ENCODE results near the gene MCCC2. TPM values are rescaled to one million over a fixed set of nuclear protein-coding genes. Genes with fewer than 3 reads are reported as not detected.

Gene MCCC2
- total and polyA plus RNA-seq, 2 of the 8 experiments (the other 6 are each of a cell fraction or from before 2014, with no cell fraction given), result 71.7 to 86.6 TPM

DNA sequence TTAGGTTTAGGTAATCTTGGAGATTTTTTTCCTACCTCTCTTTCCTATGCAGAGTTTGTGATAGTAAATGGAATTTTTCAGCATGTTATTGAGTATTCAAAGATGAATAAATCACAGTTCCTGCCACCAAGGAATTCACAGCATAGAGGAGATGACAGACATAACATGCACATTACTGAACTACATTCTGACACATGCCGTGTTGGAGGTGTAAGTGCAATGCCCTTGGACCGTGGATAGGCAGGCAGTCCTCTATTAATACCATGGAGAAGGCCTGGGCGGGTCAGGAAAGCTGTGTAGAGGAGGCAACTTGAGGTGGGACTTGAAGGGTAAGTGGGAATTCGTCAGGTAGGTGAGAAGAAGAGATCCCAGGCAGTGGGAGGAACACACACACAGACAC, 43.9 kb downstream of the MCCC2 start:
- no peaks in the 10 kb centered on the region for H3K9me3 ChIP-seq (ENCODE audit: insufficient read depth in 2 of 2, low read depth in 1 of 2, low read length in 1 of 2)
- no peak overlapping the region for H4K8ac ChIP-seq (ENCODE audit: extremely low read depth, insufficient read depth, low read length)
- H3K79me2 ChIP-seq (ENCODE audit: control insufficient read depth in 1 of 2, insufficient read depth in 2 of 2, low read length in 2 of 2), result 0 out of 4 replicates have a peak, but pooled peaks cover 0 to 10% of the 10 kb centered on the region in 2 experiments
- ChIA-PET CTCF (ENCODE audit: partially characterized antibody) (no interaction called here), POLR2A (ENCODE audit: partially characterized antibody) (interaction anchor here (0.7 kb wide), 1 partner anchor 73 kb away, joined by 3 read pairs; no protein-coding TSS in a partner anchor)
- no peak overlapping the region for H2BK12ac ChIP-seq (ENCODE audit: low read depth, low read length)
- H3K14ac ChIP-seq (ENCODE audit: insufficient read length), result no peak overlapping the region
- no peak overlapping the region for H3K23ac ChIP-seq (ENCODE audit: insufficient read length)
- FAIRE-seq, result no peak
- H3K56ac ChIP-seq (replicated peaks; ENCODE audit: insufficient read length, low read depth, low read length), result no peak overlapping the region
- no peaks in the 10 kb centered on the region; the same call in 1 of the 2 replicates for H3K79me1 ChIP-seq (ENCODE audit: low read depth, low read length)
- H2BK15ac ChIP-seq (ENCODE audit: low read length), result no peak overlapping the region
- H2AFZ ChIP-seq (ENCODE audit: low read length), result no peak overlapping the region
- H3K23me2 ChIP-seq (ENCODE audit: low read depth, low read length), result no peaks in the 10 kb centered on the region
- no peak overlapping the region for H2BK120ac ChIP-seq (replicated peaks; ENCODE audit: low read depth, low read length)
- no peaks in the 10 kb centered on the region for H3K27me3 ChIP-seq (replicated peaks in 1 of 4; ENCODE audit: control insufficient read depth in 3 of 4, extremely low read depth in 1 of 4, insufficient read depth in 3 of 4, low read length in 3 of 4)
- H3K27ac ChIP-seq (ENCODE audit: low read depth, low read length), result no peak overlapping the region
- H4K91ac ChIP-seq (replicated peaks; ENCODE audit: insufficient read length, low read length), result no peak overlapping the region
- H4K20me1 ChIP-seq (replicated peaks in 1 of 2; ENCODE audit: control insufficient read depth in 1 of 2, insufficient read depth in 2 of 2, low read length in 2 of 2), result peaks cover 0 to 3% of the 10 kb centered on the region in 2 experiments
- H3K4me3 ChIP-seq (ENCODE audit: extremely low read depth in 1 of 4, insufficient read depth in 2 of 4, low read depth in 3 of 4, low read length in 4 of 4), result no peak overlapping the region
- H4K5ac ChIP-seq (ENCODE audit: insufficient read length, low read depth, low read length), result no peak overlapping the region
- no peaks in the 10 kb centered on the region for H3K4me1 ChIP-seq (replicated peaks in 1 of 4; ENCODE audit: control insufficient read depth in 3 of 4, insufficient read depth in 4 of 4, low read length in 3 of 4)
- H2BK5ac ChIP-seq (ENCODE audit: low read depth, low read length), result no peak overlapping the region
- WGBS, 2 experiments (ENCODE audit: extremely low coverage in 1 of 2, insufficient coverage in 1 of 2, insufficient read length in 1 of 2, insufficient replicate concordance in 2 of 2, low coverage in 1 of 2, low lambda C conversion rate in 2 of 2, missing lambda C conversion rate in 1 of 2), result 84% methylated on average over 4 of the region's 4 CpGs; no CpG with 5 or more reads in 1 of the 2 experiments
- H3K36me3 ChIP-seq (ENCODE audit: control insufficient read depth in 2 of 4, insufficient read depth in 4 of 4, low read length in 3 of 4), result peaks cover 3 to 23% (median 13%) of the 10 kb centered on the region in 4 experiments; a peak in 7 of 8 replicates
- no peak for DNase-seq (ENCODE audit: low read depth in 1 of 2, low spot score in 2 of 2)
- H2AK5ac ChIP-seq (ENCODE audit: low read depth, low read length), result no peak overlapping the region
- H2BK20ac ChIP-seq (ENCODE audit: low read length), result no peak overlapping the region
- H3K4me2 ChIP-seq (ENCODE audit: insufficient read depth in 1 of 2, low read depth in 2 of 2, low read length in 2 of 2), result no peak overlapping the region
- H3K4ac ChIP-seq (replicated peaks; ENCODE audit: insufficient read length, low read depth, low read length), result no peak overlapping the region
- no peak overlapping the region for H3K18ac ChIP-seq (ENCODE audit: extremely low read depth, low read length)
- no peak overlapping the region for H3K9ac ChIP-seq (replicated peaks in 1 of 4; ENCODE audit: extremely low read depth in 1 of 4, low read depth in 3 of 4, low read length in 3 of 4)
- TF ChIP-seq RXRA (IDR thresholded peaks at IDR 0.05; ENCODE audit: insufficient read depth, low read depth, low read length), result no peak
- TF ChIP-seq, protein P1, sequence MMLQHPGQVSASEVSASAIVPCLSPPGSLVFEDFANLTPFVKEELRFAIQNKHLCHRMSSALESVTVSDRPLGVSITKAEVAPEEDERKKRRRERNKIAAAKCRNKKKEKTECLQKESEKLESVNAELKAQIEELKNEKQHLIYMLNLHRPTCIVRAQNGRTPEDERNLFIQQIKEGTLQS (IDR thresholded peaks at IDR 0.05; ENCODE audit: insufficient read depth, low read depth, low read length), result no peak
- no peak for TF ChIP-seq SP1 (IDR thresholded peaks at IDR 0.05; ENCODE audit: low read depth, low read length)
- TF ChIP-seq RFX5 (IDR thresholded peaks at IDR 0.05; ENCODE audit: borderline replicate concordance, low read depth, low read length), result no peak
- TF ChIP-seq KDM4A (IDR thresholded peaks at IDR 0.05; ENCODE audit: low read depth, low read length, severe bottlenecking), result no peak
- no peak for TF ChIP-seq ASH2L (IDR thresholded peaks at IDR 0.05; ENCODE audit: low read length)
- TF ChIP-seq ZNF274 (IDR thresholded peaks at IDR 0.05; ENCODE audit: borderline replicate concordance, extremely low read depth, low read length), result no peak
- no peak for TF ChIP-seq CBX8 (IDR thresholded peaks at IDR 0.05; ENCODE audit: borderline replicate concordance, low read depth, low read length)
- TF ChIP-seq SIX5 (IDR thresholded peaks at IDR 0.05; ENCODE audit: low read depth, low read length), result no peak
- no peak for TF ChIP-seq EP300 (IDR thresholded peaks at IDR 0.05; ENCODE audit: borderline replicate concordance in 1 of 2, low read depth in 2 of 2, low read length in 2 of 2)
- no peak for TF ChIP-seq KDM5A (IDR thresholded peaks at IDR 0.05; ENCODE audit: low read length)
- no peak for TF ChIP-seq PHF8 (conservative IDR thresholded peaks at IDR 0.05; ENCODE audit: low read depth, low read length)

Data from H1 (cell line).